Caco-2 (cell line): ENCODE data around the gene DPH3. TPM values are rescaled to one million over a fixed set of nuclear protein-coding genes. Genes with fewer than 3 reads are reported as not detected.

Experiments
- BruUV-seq: library from RNA; stranded (reverse); fragments of 400-500 nt; replicated peaks from 2 replicates; lab custom pipeline; 2021; lab: Mats Ljungman, UMichigan
- CTCF ChIA-PET: fragments of 300-600 bp; sonication (Branson Sonifier 250); formaldehyde crosslinking; loops from one replicate; lab custom pipeline; 2022; ENCODE audit warnings: antibody characterized with exemption; lab: Charles Lee
- POLR2A ChIA-PET: fragments of 300-600 bp; sonication (Branson Sonifier 250); formaldehyde crosslinking; loops from one replicate; lab custom pipeline; 2022; ENCODE audit warnings: antibody characterized with exemption; lab: Charles Lee
- DNase-seq, 2 experiments: peaks; one replicate each; pipeline versions ENCODE4 v3.0.0 to v3.0.0-alpha.2; 2020 to 2022
- H3K27me3 ChIP-seq: replicated peaks from 2 replicates; pipeline ENCODE4 v1.6.0; 2011; ENCODE audit warnings: low read length; ENCODE audit not compliant: control insufficient read depth, insufficient read depth
- H3K36me3 ChIP-seq: 2 replicates; pipeline ENCODE4 v1.5.1; 2011; ENCODE audit warnings: low read length; ENCODE audit not compliant: control insufficient read depth, insufficient read depth
- H3K4me1 ChIP-seq: fragments of 250-450 bp; sonication (Bioruptor Pico); 2 replicates; pipeline ENCODE4 v1.5.1; 2020; ENCODE audit warnings: mild to moderate bottlenecking
- H3K4me3 ChIP-seq: 2 replicates; pipeline ENCODE4 v1.5.1; 2011; ENCODE audit warnings: low read depth, mild to moderate bottlenecking, control low read depth, low read length
- H3K9me3 ChIP-seq: fragments of 250-450 bp; sonication (Bioruptor Pico); 2 replicates; pipeline ENCODE4 v1.5.1; 2020; ENCODE audit warnings: mild to moderate bottlenecking, moderate library complexity
- H3K27ac Mint-ChIP-seq: one replicate; pipeline ENCODE4 v1.8.0; 2022; ENCODE audit warnings: mixed read lengths; ENCODE audit not compliant: unreplicated experiment
- H3K27me3 Mint-ChIP-seq: one replicate; pipeline ENCODE4 v1.8.0; 2022; ENCODE audit warnings: mixed read lengths; ENCODE audit not compliant: insufficient read depth, unreplicated experiment
- H3K36me3 Mint-ChIP-seq: one replicate; pipeline ENCODE4 v1.8.0; 2022; ENCODE audit warnings: mild to moderate bottlenecking, mixed read lengths; ENCODE audit not compliant: insufficient read depth, unreplicated experiment
- H3K4me1 Mint-ChIP-seq: one replicate; pipeline ENCODE4 v1.8.0; 2022; ENCODE audit warnings: low read depth, mixed read lengths; ENCODE audit not compliant: unreplicated experiment
- H3K4me3 Mint-ChIP-seq: one replicate; pipeline ENCODE4 v1.8.0; 2022; ENCODE audit warnings: mild to moderate bottlenecking, moderate library complexity, mixed read lengths; ENCODE audit not compliant: unreplicated experiment
- H3K9me3 Mint-ChIP-seq: one replicate; pipeline ENCODE4 v1.8.0; 2022; ENCODE audit warnings: mixed read lengths; ENCODE audit not compliant: unreplicated experiment
- CTCF ChIP-seq, 2 experiments: fragments of 200-600 bp in 1 of 2; IDR thresholded peaks; 1 replicate in 1 of 2; 2 replicates in 1 of 2; pipeline versions ENCODE4 v1.5.1 to v1.8.0; 2011 to 2022; ENCODE audit warnings: antibody characterized with exemption in 1 of 2, control low read depth in 1 of 2, inconsistent platforms in 1 of 2, low read depth in 1 of 2, low read length in 1 of 2, mild to moderate bottlenecking in 1 of 2, moderate library complexity in 1 of 2; ENCODE audit not compliant: insufficient read depth in 1 of 2, severe bottlenecking in 1 of 2, unreplicated experiment in 1 of 2
- intact Hi-C: fragments of 100-400 bp; cut with micrococcal nuclease; formaldehyde crosslinking; loops from one replicate; pipeline ENCODE4 v1.10.0; 2022; ENCODE audit not compliant: unreplicated experiment
- total RNA-seq: library from RNA; stranded (reverse); gene quantifications from 2 replicates; pipeline ENCODE4 v1.2.3, GENCODE V29; 2022

DPH3 gene
- total RNA-seq, 1 experiment from 2014 or later = 30.0 TPM

- Mint-ChIP-seq H3K27me3 (peaks cover 2% of the 10 kb centered on the region), H3K4me3 (no peak overlapping the region), H3K9me3 (no peaks in the 10 kb centered on the region), H3K36me3 (no peaks in the 10 kb centered on the region), H3K4me1 (peaks cover 5% of the 10 kb centered on the region), H3K27ac (no peak overlapping the region)
- DNase-seq = no peak
- Histone ChIP-seq H3K27me3 (no peaks in the 10 kb centered on the region), H3K36me3 (no peaks in the 10 kb centered on the region), H3K4me1 (peaks cover 25% of the 10 kb centered on the region), H3K9me3 (no peaks in the 10 kb centered on the region), H3K4me3 (no peak overlapping the region)
- BruUV-seq = no TSS peak
- intact Hi-C loops = loop anchor here (5.0 kb wide), 1 partner anchor 188 kb away; no protein-coding TSS in a partner anchor
- ChIA-PET CTCF (no interaction called here), POLR2A (no interaction called here)
- TF ChIP-seq CTCF (IDR thresholded peaks at IDR 0.05; ENCODE audit: insufficient read depth in 1 of 2, low read depth in 1 of 2, low read length in 1 of 2, severe bottlenecking in 1 of 2, unreplicated experiment in 1 of 2) = no peak
Observed at GRCh38 chr3:16249886-16250285, 14.9 kb downstream of the DPH3 start.

GRCh38 chr3:16249336-16249735 lies 15.4 kb downstream of the DPH3 start:
- H3K27ac Mint-ChIP-seq = no peak overlapping the region
- Histone ChIP-seq H3K4me3 (no peak overlapping the region), H3K4me1 (peaks cover 25% of the 10 kb centered on the region), H3K27me3 (no peaks in the 10 kb centered on the region), H3K9me3 (no peaks in the 10 kb centered on the region), H3K36me3 (no peaks in the 10 kb centered on the region)
- ChIA-PET CTCF (no interaction called here), POLR2A (no interaction called here)
- peaks cover 2% of the 10 kb centered on the region for H3K27me3 Mint-ChIP-seq
- H3K9me3 Mint-ChIP-seq = no peaks in the 10 kb centered on the region
- BruUV-seq = no TSS peak
- H3K4me1 Mint-ChIP-seq = peaks cover 5% of the 10 kb centered on the region
- intact Hi-C loops = loop anchor here (5.0 kb wide), 1 partner anchor 187 kb away; no protein-coding TSS in a partner anchor
- peak; percentile 26 to 30 for TF ChIP-seq CTCF (IDR thresholded peaks at IDR 0.05; ENCODE audit: insufficient read depth in 1 of 2, low read depth in 1 of 2, low read length in 1 of 2, severe bottlenecking in 1 of 2, unreplicated experiment in 1 of 2)
- H3K4me3 Mint-ChIP-seq = no peak overlapping the region
- no peaks in the 10 kb centered on the region for H3K36me3 Mint-ChIP-seq
- peak in 1 of 2 experiments; percentile 19 for DNase-seq

- no peak for DNase-seq
- H3K4me3 Mint-ChIP-seq = no peak overlapping the region
- peaks cover 2% of the 10 kb centered on the region for H3K27me3 Mint-ChIP-seq
- no peak for TF ChIP-seq CTCF (IDR thresholded peaks at IDR 0.05; ENCODE audit: insufficient read depth in 1 of 2, low read depth in 1 of 2, low read length in 1 of 2, severe bottlenecking in 1 of 2, unreplicated experiment in 1 of 2)
- ChIA-PET CTCF (interaction anchor here (0.6 to 0.7 kb wide), 4 partner anchors 33 to 339 kb away, joined by 3 to 6 read pairs (median 3); no protein-coding TSS in a partner anchor), POLR2A (interaction anchor here (0.7 kb wide), 1 partner anchor 110 kb away, joined by 9 read pairs; no protein-coding TSS in a partner anchor)
- no peaks in the 10 kb centered on the region for H3K9me3 ChIP-seq
- no peak overlapping the region for H3K4me3 ChIP-seq
- H3K9me3 Mint-ChIP-seq = no peaks in the 10 kb centered on the region
- no peaks in the 10 kb centered on the region for H3K36me3 Mint-ChIP-seq
- BruUV-seq = no TSS peak
- H3K27me3 ChIP-seq = no peaks in the 10 kb centered on the region
- H3K36me3 ChIP-seq = no peaks in the 10 kb centered on the region
- H3K4me1 ChIP-seq = peaks cover 25% of the 10 kb centered on the region
- H3K27ac Mint-ChIP-seq = no peak overlapping the region
- H3K4me1 Mint-ChIP-seq = peaks cover 5% of the 10 kb centered on the region
- intact Hi-C loops = loop anchor here (5.0 kb wide), 1 partner anchor 186 kb away; no protein-coding TSS in a partner anchor
Observed at GRCh38 chr3:16248556-16248955, 16.2 kb downstream of the DPH3 start.
